ENCODE results near the gene KRTAP10-10.

DNA sequence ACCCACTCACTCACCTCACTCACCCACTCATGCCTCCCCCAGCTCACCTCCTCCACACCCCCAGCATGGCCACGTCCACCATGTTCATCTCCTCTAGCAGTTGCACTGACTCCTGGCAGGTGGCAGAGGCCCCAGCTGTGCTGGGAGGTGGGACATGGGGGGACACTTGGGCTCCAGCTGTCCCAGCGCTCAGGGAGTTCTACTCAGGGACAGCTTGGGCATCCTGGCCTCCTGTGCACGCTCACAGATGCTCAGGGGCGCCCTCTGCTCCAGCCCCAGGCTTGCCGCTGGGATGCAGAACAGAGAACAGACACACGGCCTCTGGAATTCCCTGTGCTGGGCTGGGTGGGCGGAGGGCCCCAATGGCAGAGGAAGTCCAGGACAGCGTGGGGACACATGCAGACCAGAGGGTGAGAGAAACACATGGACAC, 20.1 kb upstream of the KRTAP10-10 start:
- TF ChIP-seq, protein P1, sequence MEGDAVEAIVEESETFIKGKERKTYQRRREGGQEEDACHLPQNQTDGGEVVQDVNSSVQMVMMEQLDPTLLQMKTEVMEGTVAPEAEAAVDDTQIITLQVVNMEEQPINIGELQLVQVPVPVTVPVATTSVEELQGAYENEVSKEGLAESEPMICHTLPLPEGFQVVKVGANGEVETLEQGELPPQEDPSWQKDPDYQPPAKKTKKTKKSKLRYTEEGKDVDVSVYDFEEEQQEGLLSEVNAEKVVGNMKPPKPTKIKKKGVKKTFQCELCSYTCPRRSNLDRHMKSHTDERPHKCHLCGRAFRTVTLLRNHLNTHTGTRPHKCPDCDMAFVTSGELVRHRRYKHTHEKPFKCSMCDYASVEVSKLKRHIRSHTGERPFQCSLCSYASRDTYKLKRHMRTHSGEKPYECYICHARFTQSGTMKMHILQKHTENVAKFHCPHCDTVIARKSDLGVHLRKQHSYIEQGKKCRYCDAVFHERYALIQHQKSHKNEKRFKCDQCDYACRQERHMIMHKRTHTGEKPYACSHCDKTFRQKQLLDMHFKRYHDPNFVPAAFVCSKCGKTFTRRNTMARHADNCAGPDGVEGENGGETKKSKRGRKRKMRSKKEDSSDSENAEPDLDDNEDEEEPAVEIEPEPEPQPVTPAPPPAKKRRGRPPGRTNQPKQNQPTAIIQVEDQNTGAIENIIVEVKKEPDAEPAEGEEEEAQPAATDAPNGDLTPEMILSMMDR (IDR thresholded peaks at IDR 0.05) = no peak
- TF ChIP-seq POLR2AphosphoS5 (IDR thresholded peaks at IDR 0.05) = no peak

Measured in sigmoid colon (tissue), 4 donors.